HepG2 (cell line): ENCODE results near the gene CRYGS. TPM values are rescaled to one million over a fixed set of nuclear protein-coding genes. Genes with fewer than 3 reads are reported as not detected.

Experiments used
- ATAC-seq: fragments of 200-7000 bp; cut with Tn5 transposase; 3 replicates; pipeline ENCODE4 v1.9.1; 2020; ENCODE audit warnings: mild to moderate bottlenecking, moderate library complexity
- BruUV-seq: library from RNA; stranded (reverse); fragments of 400-500 nt; replicated peaks from 2 replicates; lab custom pipeline; 2021; lab: Mats Ljungman, UMichigan
- CTCF ChIA-PET: fragments of 300-600 bp; formaldehyde crosslinking; extraction: SDS; loops from one replicate; lab custom pipeline; 2021; ENCODE audit warnings: low total read pairs, inconsistent platforms, low intra/inter-chr PET ratio; lab: Yijun Ruan, JAX
- POLR2A ChIA-PET: fragments of 350-600 bp; sonication (Branson Sonifier 250); formaldehyde crosslinking; loops from one replicate; lab custom pipeline; 2020; ENCODE audit warnings: antibody characterized with exemption, inconsistent platforms; lab: Yijun Ruan, JAX
- DNase-seq: peaks from one replicate; pipeline ENCODE4 v3.0.0-alpha.2; 2015; ENCODE audit warnings: low spot score
- FAIRE-seq: peaks from 3 replicates; lab custom pipeline; 2011; peaks lifted over from hg19 to GRCh38; lab: Jason Lieb, UNC
- H2AFZ ChIP-seq: one replicate; pipeline ENCODE4 v1.6.1; 2011; ENCODE audit warnings: low read length, inconsistent platforms
- H3K27ac ChIP-seq: fragments of 300-600 bp; 3 replicates; pipeline ENCODE4 v1.8.0; 2011; ENCODE audit warnings: mixed run types, mild to moderate bottlenecking, mixed read lengths, low read length, inconsistent platforms; ENCODE audit not compliant: insufficient read depth; ENCODE audit errors: extremely low read length
- H3K27me3 ChIP-seq, 2 experiments: fragments of 200-600 bp in 1 of 2; 2 replicates in 1 of 2; 3 replicates in 1 of 2; pipeline versions ENCODE4 v1.6.0 to v1.8.0; 2011; ENCODE audit warnings: low read length in 2 of 2, mild to moderate bottlenecking in 2 of 2, moderate library complexity in 2 of 2, inconsistent platforms in 1 of 2; ENCODE audit not compliant: insufficient read depth in 2 of 2, control insufficient read depth in 1 of 2
- H3K36me3 ChIP-seq, 2 experiments: fragments of 200-600 bp in 1 of 2; replicated peaks in 1 of 2; 2 replicates in 1 of 2; 3 replicates in 1 of 2; pipeline versions ENCODE4 v1.5.1 to v1.8.0; 2011; ENCODE audit warnings: low read length in 2 of 2, inconsistent platforms in 1 of 2; ENCODE audit not compliant: insufficient read depth in 2 of 2, control insufficient read depth in 1 of 2
- H3K4me1 ChIP-seq: 2 replicates; pipeline ENCODE4 v1.5.1; 2012; ENCODE audit warnings: low read length, inconsistent platforms; ENCODE audit not compliant: insufficient read depth
- H3K4me2 ChIP-seq: 2 replicates; pipeline ENCODE4 v1.6.0; 2011; ENCODE audit warnings: low read depth, low read length, inconsistent platforms
- H3K4me3 ChIP-seq, 3 experiments: fragments of 200-600 bp in 1 of 3; sonication (generic), shearing (Covaris generic) in 1 of 3; replicated peaks in 1 of 3; 2 replicates each; pipeline ENCODE4 v1.5.1; 2011 to 2016; ENCODE audit warnings: low read length in 3 of 3, inconsistent platforms in 2 of 3, low read depth in 2 of 3, mild to moderate bottlenecking in 2 of 3, control low read depth in 1 of 3, mixed read lengths in 1 of 3; ENCODE audit not compliant: insufficient read depth in 1 of 3
- H3K79me2 ChIP-seq: one replicate; pipeline ENCODE4 v1.6.1; 2011; ENCODE audit warnings: low read length, inconsistent platforms; ENCODE audit not compliant: insufficient read depth
- H3K9ac ChIP-seq: 2 replicates; pipeline ENCODE4 v1.6.0; 2011; ENCODE audit warnings: mild to moderate bottlenecking, low read depth, low read length, inconsistent platforms; ENCODE audit not compliant: insufficient read depth
- H3K9me3 ChIP-seq: 2 replicates; pipeline ENCODE4 v1.5.1; 2012; ENCODE audit warnings: mild to moderate bottlenecking, low read length
- H4K20me1 ChIP-seq: 2 replicates; pipeline ENCODE4 v1.6.0; 2011; ENCODE audit warnings: inconsistent platforms, mild to moderate bottlenecking, low read length, moderate library complexity; ENCODE audit not compliant: insufficient read depth
- FOXK1 ChIP-seq: sonication (generic); formaldehyde crosslinking; IDR thresholded peaks from 2 replicates; pipeline ENCODE4 v1.4.0; 2020; ENCODE audit warnings: low read depth, missing genetic modification reagents, borderline replicate concordance
- JUND ChIP-seq: sonication (generic); formaldehyde crosslinking; IDR thresholded peaks from 2 replicates; pipeline ENCODE4 v1.8.0; 2022; ENCODE audit warnings: mild to moderate bottlenecking, missing genetic modification reagents
- NFRKB ChIP-seq: fragments of 450-650 bp; IDR thresholded peaks from 2 replicates; pipeline ENCODE4 v1.6.1; 2017
- PHF8 ChIP-seq: sonication (generic); formaldehyde crosslinking; IDR thresholded peaks from 2 replicates; pipeline ENCODE4 v1.5.0; 2020; ENCODE audit warnings: missing genetic modification reagents
- SNAPC2 ChIP-seq: sonication (generic); formaldehyde crosslinking; IDR thresholded peaks from 2 replicates; pipeline ENCODE4 v1.8.1; 2022; ENCODE audit warnings: mild to moderate bottlenecking, missing genetic modification reagents
- ZNF547 ChIP-seq: sonication (generic); formaldehyde crosslinking; IDR thresholded peaks from 2 replicates; pipeline ENCODE4 v1.5.1; 2020; ENCODE audit warnings: mild to moderate bottlenecking, missing genetic modification reagents
- ZNF703 ChIP-seq: sonication (generic); formaldehyde crosslinking; IDR thresholded peaks from 2 replicates; pipeline ENCODE4 v1.5.1; 2020; ENCODE audit warnings: missing genetic modification reagents, mild to moderate bottlenecking, moderate library complexity, borderline replicate concordance
- ZNF761 ChIP-seq: sonication (generic); formaldehyde crosslinking; conservative IDR thresholded peaks from 2 replicates; pipeline ENCODE4 v1.4.0; 2020; ENCODE audit warnings: mild to moderate bottlenecking, missing genetic modification reagents
- WGBS: methylation state at CpG from one replicate; pipeline ENCODE4 v1.1.6; 2017; ENCODE audit warnings: low lambda C conversion rate; 5-methylcytosine and 5-hydroxymethylcytosine counted together
- in situ Hi-C: cut with HindIII; loops from 2 replicates; pipeline ENCODE4 v1.10.0; 2017; ENCODE audit warnings: low pct_unique_long_range_greater_than_20kb; ENCODE audit not compliant: extremely low pct_ligation_motif_present
- intact Hi-C: fragments of 100-400 bp; cut with micrococcal nuclease; formaldehyde crosslinking; loops from one replicate; pipeline ENCODE4 v1.10.0; 2022; ENCODE audit not compliant: unreplicated experiment
- polyA plus RNA-seq, 8 experiments: library from polyadenylated mRNA; depleted of rRNA in 3 of 8; stranded (reverse) in 7 of 8; unstranded in 1 of 8; fragments of >200 nt; fragmentation: Illumina TruSeq in 4 of 8; extraction: Trizol in 4 of 8; gene quantifications; 2 replicates each; pipeline versions ENCODE4 v1.2.1 to v1.2.3, GENCODE V29; 2011 to 2016; ENCODE audit warnings: low read depth in 4 of 8, missing spikeins in 1 of 8, mixed read lengths in 1 of 8; ENCODE audit not compliant: insufficient read depth in 1 of 8
- total RNA-seq, 5 experiments: library from RNA; depleted of rRNA; stranded (reverse); fragments of >200 nt; fragmentation: Illumina TruSeq; extraction: Trizol; gene quantifications; 2 replicates each; pipeline ENCODE4 v1.2.3, GENCODE V29; 2016; ENCODE audit warnings: low read depth in 1 of 5
- TF ChIP-seq, protein P1 (sequence below): sonication (generic); formaldehyde crosslinking; IDR thresholded peaks from 2 replicates; pipeline ENCODE4 v1.4.0; 2020; ENCODE audit warnings: missing genetic modification reagents, mild to moderate bottlenecking, borderline replicate concordance

The CRYGS gene
- total and polyA plus RNA-seq, 2 of the 13 experiments (the other 11 are each of a cell fraction or from before 2014, with no cell fraction given) = 2.1 to 6.7 TPM

DNA sequence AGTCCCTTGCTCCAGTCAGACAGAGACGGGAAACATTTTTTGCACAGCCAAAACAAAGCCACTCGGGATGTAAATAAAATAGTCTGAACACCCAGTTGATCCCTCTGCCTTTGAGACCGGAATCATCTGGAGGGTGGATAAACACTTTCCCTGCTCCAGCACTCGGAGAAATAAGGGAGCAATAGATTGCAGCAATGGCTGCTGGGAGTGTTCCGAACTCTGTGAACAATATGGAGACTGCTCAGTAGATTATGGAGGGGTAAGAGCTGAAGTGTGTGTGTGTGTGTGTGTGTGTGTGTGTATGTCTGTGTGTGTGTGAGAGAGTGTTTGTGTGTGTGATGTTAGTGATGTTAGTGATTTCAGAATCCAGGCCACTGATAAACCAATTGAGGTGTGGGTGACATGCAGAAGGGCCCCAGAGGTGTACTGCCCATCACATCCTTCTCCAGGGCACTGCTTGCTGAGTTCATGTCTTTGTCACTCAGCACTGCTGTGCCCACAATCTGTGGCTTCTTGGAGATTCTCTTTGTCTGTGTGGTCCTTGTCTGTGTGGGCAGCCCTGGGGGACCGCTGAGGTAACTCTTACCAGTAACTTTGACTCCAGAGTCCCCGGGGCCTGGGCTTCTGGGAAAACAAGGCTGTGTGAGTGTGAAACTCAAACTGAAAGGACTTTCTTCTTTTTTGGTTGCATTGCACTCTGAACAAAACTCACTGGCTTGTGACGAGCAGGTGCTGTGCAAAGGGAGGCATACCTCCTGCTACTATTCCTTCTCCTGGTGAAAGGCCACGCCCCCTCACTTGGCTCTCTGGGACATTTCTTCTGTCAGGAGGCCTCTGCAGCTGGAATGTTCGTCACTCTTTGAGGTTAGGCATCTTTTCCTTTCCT, 23.0 kb downstream of the CRYGS start (continued):
- TF ChIP-seq FOXK1 (CRISPR knock-in tag) (no peak), ZNF761 (CRISPR knock-in tag) (no peak), PHF8 (CRISPR knock-in tag) (0 out of 2 replicates have a peak, but pooled peaks have one; percentile 32), JUND (CRISPR knock-in tag) (0 out of 2 replicates have a peak, but pooled peaks have one; percentile 15)
- TF ChIP-seq, protein P1, sequence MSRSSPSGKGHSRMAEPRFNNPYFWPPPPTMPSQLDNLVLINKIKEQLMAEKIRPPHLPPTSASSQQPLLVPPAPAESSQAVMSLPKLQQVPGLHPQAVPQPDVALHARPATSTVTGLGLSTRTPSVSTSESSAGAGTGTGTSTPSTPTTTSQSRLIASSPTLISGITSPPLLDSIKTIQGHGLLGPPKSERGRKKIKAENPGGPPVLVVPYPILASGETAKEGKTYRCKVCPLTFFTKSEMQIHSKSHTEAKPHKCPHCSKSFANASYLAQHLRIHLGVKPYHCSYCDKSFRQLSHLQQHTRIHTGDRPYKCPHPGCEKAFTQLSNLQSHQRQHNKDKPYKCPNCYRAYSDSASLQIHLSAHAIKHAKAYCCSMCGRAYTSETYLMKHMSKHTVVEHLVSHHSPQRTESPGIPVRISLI (CRISPR knock-in tag) = no peak
- TF ChIP-seq, all 625 proteins: peak for 35

GRCh38 chr3:186520431-186520830, 23.7 kb downstream of the CRYGS start:
- in situ Hi-C loops (no loop called here), intact Hi-C loops (no loop called here)
- Histone ChIP-seq H3K4me3 (peak overlapping the region in 2 of 3 experiments; percentile 71 to 77; a peak in 2 of 6 replicates), H4K20me1 (no peaks in the 10 kb centered on the region), H3K9me3 (no peaks in the 10 kb centered on the region), H3K79me2 (no peaks in the 10 kb centered on the region), H3K4me2 (peak overlapping the region; percentile 89), H3K4me1 (peaks cover 44% of the 10 kb centered on the region), H3K9ac (peak overlapping the region; percentile 49; the same call in 1 of the 2 replicates), H3K36me3 (no peaks in the 10 kb centered on the region), H2AFZ (peak overlapping the region; percentile 49), H3K27me3 (0 out of 5 replicates have a peak, but pooled peaks cover 1 to 3% of the 10 kb centered on the region in 2 experiments), H3K27ac (no peak overlapping the region)
- 47% methylated on average over 5 of the region's 5 CpGs for WGBS
- TF ChIP-seq SNAPC2 (CRISPR knock-in tag) (no peak), ZNF703 (CRISPR knock-in tag) (no peak), NFRKB (no peak), ZNF547 (CRISPR knock-in tag) (no peak)
- CTCF ChIA-PET = no interaction called here
- POLR2A ChIA-PET = interaction anchor here (1.5 kb wide), 1 partner anchor 19 kb away, joined by 3 read pairs; no protein-coding TSS in a partner anchor
- DNase-seq = no peak
- ATAC-seq = no peak
- FAIRE-seq = no peak
- BruUV-seq = no TSS peak
